Sigmoid colon (tissue), 7 donors: ENCODE results near the gene JMJD6. TPM values are rescaled to one million over a fixed set of nuclear protein-coding genes. Genes with fewer than 3 reads are reported as not detected.
A peak's percentile ranks its signal among the peaks of the same experiment; 100 is the strongest.
"Not testable (repeated sequence)": the region's sequence is repeated elsewhere in the genome, so short reads cannot be mapped to it uniquely, and the experiment has no call there.

Source experiments
- DNase-seq: peaks from one replicate; pipeline ENCODE4 v3.0.0-alpha.2; 2019
- H3K27ac ChIP-seq, 4 donors: fragments of 200-600 bp; sonication (generic); one replicate each; pipeline ENCODE4 v1.5.1; 2016 to 2019; ENCODE audit warnings: mild to moderate bottlenecking in 1 of 4
- H3K27me3 ChIP-seq, 3 donors: fragments of 200-600 bp; sonication (generic); one replicate each; pipeline ENCODE4 v1.5.1; 2019; ENCODE audit warnings: mild to moderate bottlenecking in 1 of 3
- H3K36me3 ChIP-seq, 4 donors: fragments of 200-600 bp; sonication (generic); one replicate each; pipeline ENCODE4 v1.5.1; 2016 to 2019
- H3K4me1 ChIP-seq, 4 donors: fragments of 200-600 bp; sonication (generic); one replicate each; pipeline ENCODE4 v1.5.1; 2017 to 2019
- H3K4me3 ChIP-seq, 4 donors: fragments of 200-600 bp; sonication (generic); one replicate each; pipeline ENCODE4 v1.5.1; 2017 to 2019; ENCODE audit warnings: mild to moderate bottlenecking in 2 of 4, moderate library complexity in 1 of 4
- H3K9me3 ChIP-seq, 4 donors: fragments of 200-600 bp in 3 of 4; sonication (generic) in 3 of 4; one replicate each; pipeline versions ENCODE4 v1.5.1 to v1.6.1; 2013 to 2019
- CTCF ChIP-seq, 4 experiments: fragments of 450-650 bp in 3 of 4; fragments of 200-600 bp in 1 of 4; IDR thresholded peaks; one replicate each; pipeline ENCODE4 v1.5.1; 2016 to 2019; ENCODE audit warnings: antibody characterized with exemption in 4 of 4, mild to moderate bottlenecking in 3 of 4, moderate library complexity in 2 of 4
- EP300 ChIP-seq, 4 donors: sonication (generic); formaldehyde crosslinking; IDR thresholded peaks; one replicate each; pipeline ENCODE4 v1.6.1; 2017; ENCODE audit warnings: antibody characterized with exemption in 4 of 4
- POLR2A ChIP-seq, 2 donors: fragments of 450-650 bp; IDR thresholded peaks; one replicate each; pipeline ENCODE4 v1.6.1; 2016; ENCODE audit warnings: antibody characterized with exemption in 2 of 2, mild to moderate bottlenecking in 2 of 2, moderate library complexity in 2 of 2
- POLR2AphosphoS5 ChIP-seq, 4 donors: sonication (generic); formaldehyde crosslinking; IDR thresholded peaks; one replicate each; pipeline ENCODE4 v1.6.1; 2017; ENCODE audit warnings: antibody characterized with exemption in 4 of 4
- WGBS, 2 donors: extraction: QIAGEN DNeasy Blood & Tissue Kit; methylation state at CpG; one replicate each; pipeline ENCODE4 v1.1.7; 2013; 5-methylcytosine and 5-hydroxymethylcytosine counted together
- intact Hi-C: fragments of 100-400 bp; cut with DNase I; formaldehyde crosslinking; loops from one replicate; pipeline ENCODE4 v1.15.1; 2023
- polyA plus RNA-seq, 3 donors: library from polyadenylated mRNA; stranded (reverse); fragments of 200-250 nt; gene quantifications; one replicate each; pipeline ENCODE4 v1.2.3, GENCODE V29; 2013
- total RNA-seq, 4 donors: library from RNA; depleted of rRNA; stranded (reverse); fragments of >200 nt; gene quantifications; one replicate each; pipeline ENCODE4 v1.1.0, GENCODE V29; 2016
- donor health status: healthy with polysubstance abuse.
- donor health status: Bipolar disorder and iron deficiency.
- donor health status: healthy.

Gene JMJD6
- total and polyA plus RNA-seq, 7 donors = 21.3 to 37.3 (median 24.8) TPM

- no peak for DNase-seq
- intact Hi-C loops = no loop called here
- no peaks in the 10 kb centered on the region for H3K27me3 ChIP-seq
- peaks cover 0 to 35% (median 29%) of the 10 kb centered on the region in 4 donors for H3K4me1 ChIP-seq
- H3K4me3 ChIP-seq = no peak overlapping the region
- H3K27ac ChIP-seq = no peak overlapping the region
- H3K36me3 ChIP-seq = peaks cover 7 to 61% (median 18%) of the 10 kb centered on the region in 4 donors
- TF ChIP-seq CTCF (IDR thresholded peaks at IDR 0.05) (no peak), POLR2A (IDR thresholded peaks at IDR 0.05) (no peak), POLR2AphosphoS5 (IDR thresholded peaks at IDR 0.05) (no peak), EP300 (IDR thresholded peaks at IDR 0.05) (no peak)
- H3K9me3 ChIP-seq = no peaks in the 10 kb centered on the region
Observed at GRCh38 chr17:76742958-76743357, 16.6 kb upstream of the JMJD6 start.

GRCh38 chr17:76740329-76741118, 14.1 kb upstream of the JMJD6 start:
- Histone ChIP-seq H3K9me3 (no peaks in the 10 kb centered on the region), H3K27ac (peak overlapping the region; percentile 98 to 99 (median 98)), H3K36me3 (peaks cover 7 to 45% (median 14%) of the 10 kb centered on the region in 4 donors), H3K4me1 (peaks cover 0 to 39% (median 33%) of the 10 kb centered on the region in 4 donors), H3K27me3 (no peaks in the 10 kb centered on the region), H3K4me3 (no peak overlapping the region)
- TF ChIP-seq POLR2AphosphoS5 (IDR thresholded peaks at IDR 0.05) = peak in 3 of 4 donors; percentile 49 to 51 (median 50)
- TF ChIP-seq CTCF (IDR thresholded peaks at IDR 0.05) = no peak
- TF ChIP-seq EP300 (IDR thresholded peaks at IDR 0.05) = no peak
- no peak for TF ChIP-seq POLR2A (IDR thresholded peaks at IDR 0.05)
- 77 to 84% methylated on average over 5 of the region's 5 CpGs for WGBS, 2 donors
- intact Hi-C loops = no loop called here
- peak; percentile 77 for DNase-seq

- peak overlapping the region; percentile 98 to 99 (median 98) for H3K27ac ChIP-seq
- H3K4me3 ChIP-seq, H3K27me3 ChIP-seq, H3K9me3 ChIP-seq: not testable (repeated sequence)
- peaks cover 7 to 45% (median 10%) of the 10 kb centered on the region in 4 donors for H3K36me3 ChIP-seq
- intact Hi-C loops = loop anchor here (5.0 kb wide), 1 partner anchor 403 kb away; the partner anchor contains the start of gene SEC14L1
- peaks cover 0 to 48% (median 42%) of the 10 kb centered on the region in 4 donors for H3K4me1 ChIP-seq
- DNase-seq = peak; percentile 60
- WGBS, 2 donors = 93 to 95% methylated on average over 17 of the region's 17 CpGs
Observed at GRCh38 chr17:76739568-76740115, 13.2 kb upstream of the JMJD6 start.

GRCh38 chr17:76738468-76738850, 12.1 kb upstream of the JMJD6 start:
- Histone ChIP-seq H3K27ac (peak overlapping the region; percentile 98 to 99 (median 98)), H3K27me3 (no peaks in the 10 kb centered on the region), H3K4me1 (peaks cover 0 to 60% (median 53%) of the 10 kb centered on the region in 4 donors), H3K4me3 (peak overlapping the region; percentile 60 to 97 (median 91)), H3K36me3 (peaks cover 1 to 46% (median 11%) of the 10 kb centered on the region in 4 donors), H3K9me3 (no peaks in the 10 kb centered on the region)
- TF ChIP-seq POLR2A (IDR thresholded peaks at IDR 0.05) (no peak), POLR2AphosphoS5 (IDR thresholded peaks at IDR 0.05) (no peak), EP300 (IDR thresholded peaks at IDR 0.05) (no peak), CTCF (IDR thresholded peaks at IDR 0.05) (no peak)
- peak; percentile 33 for DNase-seq
- intact Hi-C loops = loop anchor here (5.0 kb wide), 1 partner anchor 404 kb away; the partner anchor contains the start of gene SEC14L1
- 3% methylated on average over 7 of the region's 7 CpGs for WGBS, 2 donors
